CD8-positive, alpha-beta memory T cell (primary cell): Measurements from ENCODE around the gene ENOX1. TPM values are rescaled to one million over a fixed set of nuclear protein-coding genes. Genes with fewer than 3 reads are reported as not detected.

Source experiments
- CTCF ChIA-PET: fragments of 350-600 bp; sonication (Branson Sonifier 250); formaldehyde crosslinking; loops from one replicate; lab custom pipeline; 2021; ENCODE audit warnings: antibody characterized with exemption; lab: Charles Lee
- POLR2A ChIA-PET: fragments of 350-600 bp; sonication (Branson Sonifier 250); formaldehyde crosslinking; loops from one replicate; lab custom pipeline; 2021; ENCODE audit warnings: antibody characterized with exemption; lab: Charles Lee
- DNase-seq, 5 donors: peaks; one replicate each; pipeline versions ENCODE4 v3.0.0 to v3.0.0-alpha.2; 2020 to 2022; ENCODE audit warnings: mixed read lengths in 1 of 5
- H3K27ac ChIP-seq: one replicate; pipeline ENCODE4 v1.7.0; 2013; ENCODE audit warnings: low read depth, mild to moderate bottlenecking, low read length, moderate library complexity
- H3K27me3 ChIP-seq: 2 replicates; pipeline ENCODE4 v1.7.0; 2013; ENCODE audit warnings: low read length, mild to moderate bottlenecking; ENCODE audit not compliant: insufficient read depth, poor library complexity, severe bottlenecking
- H3K36me3 ChIP-seq: 2 replicates; pipeline ENCODE4 v1.7.0; 2013; ENCODE audit warnings: mild to moderate bottlenecking, low read length, moderate library complexity; ENCODE audit not compliant: insufficient read depth
- H3K4me1 ChIP-seq: 2 replicates; pipeline ENCODE4 v1.7.0; 2013; ENCODE audit warnings: mild to moderate bottlenecking, low read length, moderate library complexity; ENCODE audit not compliant: insufficient read depth
- H3K4me3 ChIP-seq: 2 replicates; pipeline ENCODE4 v1.7.0; 2013; ENCODE audit warnings: mild to moderate bottlenecking, low read length
- H3K9me3 ChIP-seq: 2 replicates; pipeline ENCODE4 v1.7.0; 2013; ENCODE audit warnings: mild to moderate bottlenecking, low read length
- H3K27ac Mint-ChIP-seq, 8 donors: one replicate each; pipeline ENCODE4 v1.8.0; 2020 to 2021; ENCODE audit warnings: mixed read lengths in 8 of 8, mild to moderate bottlenecking in 6 of 8, inconsistent platforms in 3 of 8, moderate library complexity in 3 of 8
- H3K27me3 Mint-ChIP-seq, 2 donors: one replicate each; pipeline ENCODE4 v1.8.0; 2020 to 2021; ENCODE audit warnings: mixed read lengths in 2 of 2, mild to moderate bottlenecking in 1 of 2, moderate library complexity in 1 of 2
- H3K36me3 Mint-ChIP-seq, 3 donors: one replicate each; pipeline ENCODE4 v1.8.0; 2020 to 2021; ENCODE audit warnings: mixed read lengths in 3 of 3, inconsistent platforms in 1 of 3, mild to moderate bottlenecking in 1 of 3
- H3K4me1 Mint-ChIP-seq, 3 donors: one replicate each; pipeline ENCODE4 v1.8.0; 2020 to 2021; ENCODE audit warnings: mixed read lengths in 3 of 3, inconsistent platforms in 1 of 3, mild to moderate bottlenecking in 1 of 3
- H3K4me3 Mint-ChIP-seq, 7 donors: one replicate each; pipeline ENCODE4 v1.8.0; 2020 to 2021; ENCODE audit warnings: mixed read lengths in 7 of 7, mild to moderate bottlenecking in 6 of 7, moderate library complexity in 4 of 7, inconsistent platforms in 2 of 7
- H3K9me3 Mint-ChIP-seq, 5 donors: one replicate each; pipeline ENCODE4 v1.8.0; 2020 to 2022; ENCODE audit warnings: mixed read lengths in 5 of 5, mild to moderate bottlenecking in 3 of 5, moderate library complexity in 2 of 5, inconsistent platforms in 1 of 5
- polyA plus RNA-seq: library from polyadenylated mRNA; unstranded; fragments of 300-500 nt; fragmentation: Illumina TruSeq; gene quantifications from one replicate; pipeline ENCODE4 v1.2.3, GENCODE V29; 2021
- total RNA-seq, 2 experiments: library from RNA; stranded (reverse); gene quantifications; one replicate each; pipeline ENCODE4 v1.2.3, GENCODE V29; 2021

Gene ENOX1
- total and polyA plus RNA-seq, 3 experiments from 2014 or later: 0.18 to 0.29 TPM; not detected in 1

GRCh38 chr13:43223216-43223615 is 563.6 kb downstream of the ENOX1 start:
- POLR2A ChIA-PET: no interaction called here
- CTCF ChIA-PET: no interaction called here

GRCh38 chr13:43222086-43222485 is 564.7 kb downstream of the ENOX1 start:
- Mint-ChIP-seq H3K27ac (no peak overlapping the region), H3K9me3 (no peaks in the 10 kb centered on the region), H3K4me1 (no peaks in the 10 kb centered on the region), H3K27me3 (peaks cover 7 to 31% of the 10 kb centered on the region in 2 donors), H3K4me3 (no peak overlapping the region), H3K36me3 (no peaks in the 10 kb centered on the region)
- POLR2A ChIA-PET: no interaction called here
- CTCF ChIA-PET: no interaction called here
- Histone ChIP-seq H3K36me3 (no peaks in the 10 kb centered on the region), H3K4me3 (no peak overlapping the region), H3K4me1 (no peaks in the 10 kb centered on the region), H3K27ac (no peak overlapping the region), H3K27me3 (no peaks in the 10 kb centered on the region), H3K9me3 (no peaks in the 10 kb centered on the region)
- no peak for DNase-seq

More at GRCh38 chr13:43223216-43223615, 563.6 kb downstream of the ENOX1 start:
- Mint-ChIP-seq H3K27me3 (peaks cover 7 to 31% of the 10 kb centered on the region in 2 donors), H3K9me3 (no peaks in the 10 kb centered on the region), H3K36me3 (no peaks in the 10 kb centered on the region), H3K4me3 (no peak overlapping the region), H3K27ac (no peak overlapping the region), H3K4me1 (no peaks in the 10 kb centered on the region)
- H3K4me1 ChIP-seq: no peaks in the 10 kb centered on the region
- no peak for DNase-seq
- H3K9me3 ChIP-seq: no peaks in the 10 kb centered on the region
- H3K27me3 ChIP-seq: no peaks in the 10 kb centered on the region
- H3K4me3 ChIP-seq: no peak overlapping the region
- H3K36me3 ChIP-seq: no peaks in the 10 kb centered on the region
- H3K27ac ChIP-seq: no peak overlapping the region

GRCh38 chr13:43221611-43222010 is 565.2 kb downstream of the ENOX1 start:
- H3K27ac ChIP-seq: no peak overlapping the region
- Mint-ChIP-seq H3K4me1 (no peaks in the 10 kb centered on the region), H3K27ac (no peak overlapping the region), H3K9me3 (no peaks in the 10 kb centered on the region), H3K4me3 (no peak overlapping the region), H3K27me3 (peaks cover 7 to 28% of the 10 kb centered on the region in 2 donors), H3K36me3 (no peaks in the 10 kb centered on the region)
- H3K27me3 ChIP-seq: no peaks in the 10 kb centered on the region
- POLR2A ChIA-PET: no interaction called here
- no peaks in the 10 kb centered on the region for H3K36me3 ChIP-seq
- H3K4me3 ChIP-seq: no peak overlapping the region
- H3K4me1 ChIP-seq: no peaks in the 10 kb centered on the region
- CTCF ChIA-PET: no interaction called here
- DNase-seq: no peak
- no peaks in the 10 kb centered on the region for H3K9me3 ChIP-seq

- Histone ChIP-seq H3K27ac (no peak overlapping the region), H3K27me3 (no peaks in the 10 kb centered on the region), H3K9me3 (no peaks in the 10 kb centered on the region), H3K36me3 (no peaks in the 10 kb centered on the region), H3K4me3 (no peak overlapping the region), H3K4me1 (no peaks in the 10 kb centered on the region)
- no peak for DNase-seq
- Mint-ChIP-seq H3K27ac (no peak overlapping the region), H3K4me3 (no peak overlapping the region), H3K9me3 (no peaks in the 10 kb centered on the region), H3K36me3 (no peaks in the 10 kb centered on the region), H3K27me3 (peaks cover 7 to 29% of the 10 kb centered on the region in 2 donors), H3K4me1 (no peaks in the 10 kb centered on the region)
- POLR2A ChIA-PET: no interaction called here
- CTCF ChIA-PET: no interaction called here
Measured at GRCh38 chr13:43220873-43221595, 565.7 kb downstream of the ENOX1 start.

- Mint-ChIP-seq H3K36me3 (no peaks in the 10 kb centered on the region), H3K27me3 (peaks cover 4 to 24% of the 10 kb centered on the region in 2 donors), H3K9me3 (no peaks in the 10 kb centered on the region), H3K4me3 (no peak overlapping the region), H3K27ac (no peak overlapping the region), H3K4me1 (no peaks in the 10 kb centered on the region)
- Histone ChIP-seq H3K4me3 (no peak overlapping the region), H3K9me3 (no peaks in the 10 kb centered on the region), H3K27ac (no peak overlapping the region), H3K4me1 (no peaks in the 10 kb centered on the region), H3K27me3 (no peaks in the 10 kb centered on the region), H3K36me3 (no peaks in the 10 kb centered on the region)
- CTCF ChIA-PET: interaction anchor here (1.2 kb wide), 1 partner anchor 9 kb away, joined by 3 read pairs; no protein-coding TSS in a partner anchor
- no peak for DNase-seq
- POLR2A ChIA-PET: no interaction called here
Measured at GRCh38 chr13:43214124-43214523, 572.6 kb downstream of the ENOX1 start.

- no peak overlapping the region for H3K27ac ChIP-seq
- H3K4me1 Mint-ChIP-seq: no peaks in the 10 kb centered on the region
- peaks cover 0 to 12% (median 7%) of the 10 kb centered on the region in 5 donors for H3K9me3 Mint-ChIP-seq
- H3K27me3 Mint-ChIP-seq: peaks cover 1 to 10% of the 10 kb centered on the region in 2 donors
- CTCF ChIA-PET: no interaction called here
- H3K9me3 ChIP-seq: no peaks in the 10 kb centered on the region
- H3K36me3 ChIP-seq: no peaks in the 10 kb centered on the region
- H3K4me3 Mint-ChIP-seq: no peak overlapping the region
- POLR2A ChIA-PET: no interaction called here
- no peaks in the 10 kb centered on the region for H3K27me3 ChIP-seq
- DNase-seq: no peak
- no peaks in the 10 kb centered on the region for H3K4me1 ChIP-seq
- H3K4me3 ChIP-seq: no peak overlapping the region
- no peak overlapping the region for H3K27ac Mint-ChIP-seq
- no peaks in the 10 kb centered on the region for H3K36me3 Mint-ChIP-seq
Measured at GRCh38 chr13:43206838-43207237, 579.9 kb downstream of the ENOX1 start.

- Histone ChIP-seq H3K36me3 (no peaks in the 10 kb centered on the region), H3K27me3 (no peaks in the 10 kb centered on the region), H3K27ac (no peak overlapping the region), H3K9me3 (no peaks in the 10 kb centered on the region), H3K4me3 (no peak overlapping the region), H3K4me1 (no peaks in the 10 kb centered on the region)
- no peak for DNase-seq
- Mint-ChIP-seq H3K36me3 (no peaks in the 10 kb centered on the region), H3K4me1 (no peaks in the 10 kb centered on the region), H3K27me3 (peaks cover 2 to 14% of the 10 kb centered on the region in 2 donors), H3K27ac (no peak overlapping the region), H3K4me3 (no peak overlapping the region), H3K9me3 (peaks cover 0 to 12% (median 7%) of the 10 kb centered on the region in 5 donors)
- POLR2A ChIA-PET: no interaction called here
- CTCF ChIA-PET: interaction anchor here (0.6 kb wide), 1 partner anchor 8 kb away, joined by 3 read pairs; no protein-coding TSS in a partner anchor
Measured at GRCh38 chr13:43205416-43205815, 581.4 kb downstream of the ENOX1 start.

GRCh38 chr13:43204591-43204990 is 582.2 kb downstream of the ENOX1 start:
- DNase-seq: no peak
- Mint-ChIP-seq H3K4me3 (no peak overlapping the region), H3K27ac (no peak overlapping the region), H3K27me3 (peaks cover 2 to 17% of the 10 kb centered on the region in 2 donors), H3K36me3 (no peaks in the 10 kb centered on the region), H3K9me3 (peaks cover 0 to 12% (median 7%) of the 10 kb centered on the region in 5 donors), H3K4me1 (no peaks in the 10 kb centered on the region)
- Histone ChIP-seq H3K4me3 (no peak overlapping the region), H3K36me3 (no peaks in the 10 kb centered on the region), H3K4me1 (no peaks in the 10 kb centered on the region), H3K27ac (no peak overlapping the region), H3K9me3 (no peaks in the 10 kb centered on the region), H3K27me3 (no peaks in the 10 kb centered on the region)
- POLR2A ChIA-PET: no interaction called here
- CTCF ChIA-PET: no interaction called here
